Measurements from ENCODE around the gene REELD1.

The REELD1 gene

GRCh38 chr4:146214238-146214637 lies at the start of gene REELD1:
TSS of gene REELD1 (plus strand) at chr4:146214538. CDS start at chr4:146216953, 2,415 bp downstream.
- ATAC-seq = no peak

- ATAC-seq = no peak
Observed at GRCh38 chr4:146165221-146165620, 49.1 kb upstream of the REELD1 start.

GRCh38 chr4:146165840-146166239 lies 48.5 kb upstream of the REELD1 start:
- ATAC-seq = no peak

GRCh38 chr4:146170149-146170548 lies 44.2 kb upstream of the REELD1 start:
- no peak for ATAC-seq

GRCh38 chr4:146175541-146176453 lies 38.5 kb upstream of the REELD1 start, which contains the start of gene LSM6:
TSS of gene LSM6 (plus strand) at chr4:146175718. CDS start at chr4:146182922, 7,204 bp downstream.
- peak; percentile 95 to 96 for ATAC-seq

- ATAC-seq = no peak
Observed at GRCh38 chr4:146176891-146177290, 37.4 kb upstream of the REELD1 start.

- no peak for ATAC-seq
Observed at GRCh38 chr4:146178126-146178525, 36.2 kb upstream of the REELD1 start.

- ATAC-seq = no peak
Observed at GRCh38 chr4:146179784-146180370, 34.5 kb upstream of the REELD1 start.

- peak; percentile 62 to 72 for ATAC-seq
Observed at GRCh38 chr4:146182443-146182842, 31.9 kb upstream of the REELD1 start.

- no peak for ATAC-seq
Observed at GRCh38 chr4:146183209-146183608, 31.1 kb upstream of the REELD1 start.

GRCh38 chr4:146186041-146186440 lies 28.3 kb upstream of the REELD1 start:
- no peak for ATAC-seq

- ATAC-seq = no peak
Observed at GRCh38 chr4:146186596-146186995, 27.7 kb upstream of the REELD1 start.

- ATAC-seq = no peak
Observed at GRCh38 chr4:146190456-146190855, 23.9 kb upstream of the REELD1 start.

- ATAC-seq = no peak
Observed at GRCh38 chr4:146191766-146192458, 22.4 kb upstream of the REELD1 start.

- ATAC-seq = peak in 1 of 2 donors; percentile 28
Observed at GRCh38 chr4:146193628-146194027, 20.7 kb upstream of the REELD1 start.

GRCh38 chr4:146194212-146194611 lies 20.1 kb upstream of the REELD1 start:
- no peak for ATAC-seq

- ATAC-seq = no peak
Observed at GRCh38 chr4:146202665-146203064, 11.7 kb upstream of the REELD1 start.

GRCh38 chr4:146207410-146207809 lies 6.9 kb upstream of the REELD1 start:
- no peak for ATAC-seq

GRCh38 chr4:146210890-146211289 lies 3.4 kb upstream of the REELD1 start:
- no peak for ATAC-seq

GRCh38 chr4:146211440-146211839 lies 2.9 kb upstream of the REELD1 start:
- ATAC-seq = no peak

GRCh38 chr4:146212781-146213180 lies 1.6 kb upstream of the REELD1 start:
- no peak for ATAC-seq

GRCh38 chr4:146222313-146222712 lies 8.0 kb downstream of the REELD1 start:
- no peak for ATAC-seq

- ATAC-seq = no peak
Observed at GRCh38 chr4:146224326-146224966, 10.1 kb downstream of the REELD1 start.
